NCI-H2081 (cell line): ENCODE results near the gene ZNF77.
A peak's percentile ranks its signal among the peaks of the same experiment; 100 is the strongest.
"Not testable (repeated sequence)": the region's sequence is repeated elsewhere in the genome, so short reads cannot be mapped to it uniquely, and the experiment has no call there.

ENCODE experiments used
- DNase-seq, 2 experiments: peaks; one replicate each; lab custom pipeline; 2025; lab: John Stamatoyannopoulos, UW

The ZNF77 gene

GRCh38 chr19:2944775-2945574 is at the start of gene ZNF77:
Gene ZNF77, minus strand, starts transcription at chr19:2944971. Its CDS starts 131 bp downstream, at chr19:2944840.
- DNase-seq, result peak; percentile 99 to 100

- no peak for DNase-seq
These were observed 48.8 kb upstream of the ZNF77 start for GRCh38 chr19:2993579-2993978.

GRCh38 chr19:2992958-2993357 is 48.2 kb upstream of the ZNF77 start:
- DNase-seq, result no peak

GRCh38 chr19:2992333-2992732 is 47.6 kb upstream of the ZNF77 start:
- DNase-seq, result not testable (repeated sequence)

- no peak for DNase-seq
These were observed 44.6 kb upstream of the ZNF77 start for GRCh38 chr19:2989236-2989946.

GRCh38 chr19:2988568-2988967 is 43.8 kb upstream of the ZNF77 start:
- no peak for DNase-seq

GRCh38 chr19:2987797-2988196 is 43.0 kb upstream of the ZNF77 start:
- no peak for DNase-seq

GRCh38 chr19:2986951-2987524 is 42.3 kb upstream of the ZNF77 start:
- peak in 1 of 2 experiments; percentile 35 for DNase-seq

GRCh38 chr19:2984215-2984528 is 39.4 kb upstream of the ZNF77 start:
- DNase-seq, result no peak

- DNase-seq, result peak; percentile 92 to 97
These were observed 38.8 kb upstream of the ZNF77 start for GRCh38 chr19:2983351-2984214.

- DNase-seq, result peak; percentile 94 to 95
These were observed 38.2 kb upstream of the ZNF77 start for GRCh38 chr19:2982983-2983350.

- no peak for DNase-seq
These were observed 37.8 kb upstream of the ZNF77 start for GRCh38 chr19:2982561-2982960.

- DNase-seq, result no peak
These were observed 37.1 kb upstream of the ZNF77 start for GRCh38 chr19:2981898-2982297.

GRCh38 chr19:2978772-2979171 is 34.0 kb upstream of the ZNF77 start:
- DNase-seq, result no peak

- DNase-seq, result no peak
These were observed 33.5 kb upstream of the ZNF77 start for GRCh38 chr19:2978166-2978767.

- no peak for DNase-seq
These were observed 33.0 kb upstream of the ZNF77 start for GRCh38 chr19:2977746-2978138.

GRCh38 chr19:2977001-2977745 is 32.4 kb upstream of the ZNF77 start, which contains the start of gene TLE6:
Gene TLE6, plus strand, starts transcription at chr19:2977564. Its CDS starts 670 bp downstream, at chr19:2978234.
- peak; percentile 95 to 98 for DNase-seq

- no peak for DNase-seq
These were observed 31.8 kb upstream of the ZNF77 start for GRCh38 chr19:2976609-2977000.

GRCh38 chr19:2974342-2975041 is 29.7 kb upstream of the ZNF77 start:
- DNase-seq, result no peak

- no peak for DNase-seq
These were observed 28.5 kb upstream of the ZNF77 start for GRCh38 chr19:2973229-2973628.
